Measurements from ENCODE around the gene SPINT3. TPM values are rescaled to one million over a fixed set of nuclear protein-coding genes. Genes with fewer than 3 reads are reported as not detected.

The SPINT3 gene
- total RNA-seq, 4 donors from 2014 or later: not detected

DNA sequence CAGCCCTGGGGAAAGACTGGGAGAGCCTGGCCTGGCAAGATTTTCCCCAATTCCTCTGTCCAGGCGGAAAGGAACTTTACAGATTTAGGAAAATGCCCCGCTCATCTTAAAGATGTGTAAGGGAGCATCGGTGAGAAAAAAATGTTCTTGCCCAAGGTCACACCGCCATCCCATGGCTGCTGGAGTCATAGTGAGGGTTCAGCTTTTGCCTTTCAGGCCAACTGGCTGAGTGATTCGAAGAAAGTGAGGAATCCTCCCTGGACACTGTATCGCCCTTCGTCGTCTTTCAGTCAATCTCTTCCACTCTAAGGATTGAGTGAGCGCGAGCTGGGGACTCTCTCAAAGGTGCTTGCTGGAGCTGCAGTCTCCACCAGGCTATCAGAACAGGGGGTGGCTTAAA is 44.5 kb downstream of the SPINT3 start:
- no peak for ATAC-seq

DNA sequence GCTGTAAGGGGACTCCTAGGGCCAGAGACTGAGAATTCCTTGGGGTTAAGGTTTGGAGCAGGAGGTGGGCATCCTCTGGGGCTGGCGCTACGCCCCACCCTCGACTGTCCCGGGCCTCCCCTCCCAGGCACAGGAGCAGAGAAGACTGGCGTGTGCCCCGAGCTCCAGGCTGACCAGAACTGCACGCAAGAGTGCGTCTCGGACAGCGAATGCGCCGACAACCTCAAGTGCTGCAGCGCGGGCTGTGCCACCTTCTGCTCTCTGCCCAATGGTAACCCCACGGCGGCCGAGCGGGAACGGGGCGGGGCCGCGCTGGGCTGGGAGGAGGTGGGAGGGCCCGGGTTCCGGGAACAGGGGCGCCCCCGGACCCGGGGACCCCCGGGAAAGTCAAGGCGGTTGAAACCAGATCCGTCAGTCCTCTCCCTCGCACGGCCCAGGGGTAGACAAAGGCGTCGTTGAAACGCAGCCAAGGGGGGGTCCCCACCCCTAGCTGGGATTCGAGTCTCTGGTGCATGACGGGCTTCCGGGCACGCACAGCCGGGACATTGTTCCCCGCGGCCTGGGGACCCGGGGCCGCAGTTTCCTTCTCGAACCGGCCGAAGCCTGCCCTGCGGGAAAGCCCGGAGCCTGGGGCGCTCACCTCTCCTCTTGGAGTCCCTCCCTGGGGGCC is 45.0 kb downstream of the SPINT3 start:
- ATAC-seq: peak; percentile 78
- Histone ChIP-seq H3K4me3 (peak overlapping the region; percentile 34 to 61), H3K27ac (peak overlapping the region in 2 of 4 donors; percentile 36 to 37), H3K4me1 (peaks cover 0 to 27% (median 14%) of the 10 kb centered on the region in 3 donors), H3K9me3 (no peaks in the 10 kb centered on the region), H3K36me3 (no peaks in the 10 kb centered on the region), H3K27me3 (peaks cover 44% of the 10 kb centered on the region)
- peak; percentile 14 for TF ChIP-seq POLR2AphosphoS5 (IDR thresholded peaks at IDR 0.05)
- no peak for TF ChIP-seq POLR2A (IDR thresholded peaks at IDR 0.05)
- no peak for TF ChIP-seq EP300 (IDR thresholded peaks at IDR 0.05)
- no peak for TF ChIP-seq CTCF (IDR thresholded peaks at IDR 0.05)
- WGBS, 2 donors (ENCODE audit: low coverage in 1 of 2): no CpG with 5 or more reads among the region's 50 CpGs

More for the DNA sequence above, 44.5 kb downstream of the SPINT3 start:
- H3K4me3 ChIP-seq: peak overlapping the region; percentile 34 to 61
- WGBS, 2 donors (ENCODE audit: low coverage in 1 of 2): 21 to 48% methylated on average over 6 to 7 of the region's 10 CpGs
- peaks cover 0 to 27% (median 14%) of the 10 kb centered on the region in 3 donors for H3K4me1 ChIP-seq
- TF ChIP-seq CTCF (IDR thresholded peaks at IDR 0.05) (peak in 1 of 4 experiments; percentile 27), POLR2AphosphoS5 (IDR thresholded peaks at IDR 0.05) (no peak)
- no peaks in the 10 kb centered on the region for H3K9me3 ChIP-seq
- peak overlapping the region in 2 of 4 donors; percentile 36 to 37 for H3K27ac ChIP-seq
- no peaks in the 10 kb centered on the region for H3K36me3 ChIP-seq
- H3K27me3 ChIP-seq: peaks cover 44% of the 10 kb centered on the region

GRCh38 chr20:45469336-45470261 is 45.8 kb downstream of the SPINT3 start, which contains the start of gene WFDC2:
Gene WFDC2 (plus strand): TSS chr20:45469753. CDS start chr20:45469782, 29 bp downstream.
- Histone ChIP-seq H3K4me1 (peaks cover 0 to 27% (median 14%) of the 10 kb centered on the region in 3 donors), H3K27me3 (peaks cover 44% of the 10 kb centered on the region), H3K4me3 (peak within 1 kb of the TSS; percentile 34 to 61), H3K36me3 (no peaks in the 10 kb centered on the region), H3K27ac (peak within 1 kb of the TSS in 2 of 4 donors; percentile 36 to 37), H3K9me3 (no peaks in the 10 kb centered on the region)
- ATAC-seq: peak; percentile 35
- no peak for TF ChIP-seq POLR2A (IDR thresholded peaks at IDR 0.05)
- TF ChIP-seq EP300 (IDR thresholded peaks at IDR 0.05): no peak
- TF ChIP-seq CTCF (IDR thresholded peaks at IDR 0.05): no peak
- no peak for TF ChIP-seq POLR2AphosphoS5 (IDR thresholded peaks at IDR 0.05)
- WGBS, 2 donors (ENCODE audit: low coverage in 1 of 2): 20% methylated on average over 1 of the region's 54 CpGs; no CpG with 5 or more reads in 1 of the 2 donors

- Histone ChIP-seq H3K9me3 (no peaks in the 10 kb centered on the region), H3K4me3 (no peak overlapping the region), H3K4me1 (peaks cover 0 to 27% (median 14%) of the 10 kb centered on the region in 3 donors), H3K27ac (no peak overlapping the region), H3K27me3 (peaks cover 49% of the 10 kb centered on the region), H3K36me3 (no peaks in the 10 kb centered on the region)
- TF ChIP-seq POLR2A (IDR thresholded peaks at IDR 0.05): no peak
- TF ChIP-seq POLR2AphosphoS5 (IDR thresholded peaks at IDR 0.05): no peak
- TF ChIP-seq CTCF (IDR thresholded peaks at IDR 0.05): no peak
- TF ChIP-seq EP300 (IDR thresholded peaks at IDR 0.05): no peak
- no peak for ATAC-seq
- 66% methylated on average over 3 of the region's 3 CpGs; no CpG with 5 or more reads in 1 of the 2 donors for WGBS, 2 donors (ENCODE audit: low coverage in 1 of 2)
These were observed 47.6 kb downstream of the SPINT3 start for GRCh38 chr20:45467861-45468260.
